Neural progenitor cell (in vitro differentiated cells): ENCODE measurements around the gene WDR55.

Experiments
- EZH2 ChIP-seq: fragments of 200-600 bp; sonication (generic); IDR thresholded peaks from 2 replicates; pipeline ENCODE4 v1.6.1; 2017; ENCODE audit warnings: antibody characterized with exemption, mild to moderate bottlenecking, moderate library complexity
- EZH2phosphoT487 ChIP-seq: fragments of 200-600 bp; sonication (generic); IDR thresholded peaks from 2 replicates; pipeline ENCODE4 v1.6.1; 2017; ENCODE audit warnings: antibody characterized with exemption
- TF ChIP-seq, protein P1 (sequence below): fragments of 200-600 bp; sonication (generic); IDR thresholded peaks from 2 replicates; pipeline ENCODE4 v1.5.1; 2017; ENCODE audit warnings: antibody characterized with exemption, mild to moderate bottlenecking

DNA sequence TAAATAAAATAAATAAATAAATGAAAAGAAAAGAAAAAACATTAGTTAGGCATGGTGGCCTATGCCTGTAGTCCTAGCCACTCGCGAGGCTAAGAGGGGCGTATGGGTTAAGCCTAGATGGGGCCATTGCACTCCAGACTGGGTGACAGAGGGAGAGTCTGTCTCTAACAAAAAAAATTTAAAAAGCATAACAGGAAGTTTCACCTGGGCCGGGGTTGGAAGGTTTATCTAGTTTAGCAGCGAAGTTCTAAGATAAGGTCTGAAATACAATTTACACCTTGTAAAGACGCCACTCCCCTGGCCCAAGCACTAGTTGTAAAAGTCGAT is 53.5 kb downstream of the WDR55 start:
- TF ChIP-seq, protein P1, sequence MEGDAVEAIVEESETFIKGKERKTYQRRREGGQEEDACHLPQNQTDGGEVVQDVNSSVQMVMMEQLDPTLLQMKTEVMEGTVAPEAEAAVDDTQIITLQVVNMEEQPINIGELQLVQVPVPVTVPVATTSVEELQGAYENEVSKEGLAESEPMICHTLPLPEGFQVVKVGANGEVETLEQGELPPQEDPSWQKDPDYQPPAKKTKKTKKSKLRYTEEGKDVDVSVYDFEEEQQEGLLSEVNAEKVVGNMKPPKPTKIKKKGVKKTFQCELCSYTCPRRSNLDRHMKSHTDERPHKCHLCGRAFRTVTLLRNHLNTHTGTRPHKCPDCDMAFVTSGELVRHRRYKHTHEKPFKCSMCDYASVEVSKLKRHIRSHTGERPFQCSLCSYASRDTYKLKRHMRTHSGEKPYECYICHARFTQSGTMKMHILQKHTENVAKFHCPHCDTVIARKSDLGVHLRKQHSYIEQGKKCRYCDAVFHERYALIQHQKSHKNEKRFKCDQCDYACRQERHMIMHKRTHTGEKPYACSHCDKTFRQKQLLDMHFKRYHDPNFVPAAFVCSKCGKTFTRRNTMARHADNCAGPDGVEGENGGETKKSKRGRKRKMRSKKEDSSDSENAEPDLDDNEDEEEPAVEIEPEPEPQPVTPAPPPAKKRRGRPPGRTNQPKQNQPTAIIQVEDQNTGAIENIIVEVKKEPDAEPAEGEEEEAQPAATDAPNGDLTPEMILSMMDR, result no peak
- TF ChIP-seq EZH2 (no peak), EZH2phosphoT487 (no peak)
